Natural killer cell (primary cell): ENCODE data around the gene NPEPPS. TPM values are rescaled to one million over a fixed set of nuclear protein-coding genes. Genes with fewer than 3 reads are reported as not detected.

Experiments
- ATAC-seq, 3 donors: fragments of 150-1000 bp in 2 of 3; fragments of 200-7000 bp in 1 of 3; cut with Tn5 transposase; 1 replicate in 1 of 3; 2 replicates in 2 of 3; pipeline ENCODE4 v1.10.0; 2021; ENCODE audit warnings: mild to moderate bottlenecking in 2 of 3, moderate library complexity in 2 of 3
- DNase-seq, 2 donors: peaks; one replicate each; pipeline versions ENCODE4 v3.0.0 to v3.0.0-alpha.2; 2013 to 2021; ENCODE audit warnings: mixed read lengths in 1 of 2
- H3K27ac ChIP-seq: one replicate; pipeline ENCODE4 v1.5.1; 2013; ENCODE audit warnings: mild to moderate bottlenecking, low read length
- H3K27me3 ChIP-seq: one replicate; pipeline ENCODE4 v1.6.1; 2013; ENCODE audit warnings: low read length; ENCODE audit not compliant: control insufficient read depth, insufficient read depth
- H3K36me3 ChIP-seq: one replicate; pipeline ENCODE4 v1.6.1; 2013; ENCODE audit warnings: low read length; ENCODE audit not compliant: control insufficient read depth, insufficient read depth
- H3K4me1 ChIP-seq: one replicate; pipeline ENCODE4 v1.6.1; 2013; ENCODE audit warnings: low read length; ENCODE audit not compliant: control insufficient read depth, insufficient read depth
- H3K4me3 ChIP-seq: one replicate; pipeline ENCODE4 v1.5.1; 2013; ENCODE audit warnings: low read length
- H3K9me3 ChIP-seq: one replicate; pipeline ENCODE4 v1.6.1; 2013; ENCODE audit warnings: low read length; ENCODE audit not compliant: control insufficient read depth, insufficient read depth
- H3K27ac Mint-ChIP-seq, 2 donors: one replicate each; pipeline ENCODE4 v1.8.0; 2022; ENCODE audit warnings: mild to moderate bottlenecking in 2 of 2, mixed read lengths in 2 of 2, moderate library complexity in 1 of 2
- H3K27me3 Mint-ChIP-seq, 2 donors: one replicate each; pipeline ENCODE4 v1.8.0; 2022; ENCODE audit warnings: low read depth in 2 of 2, mixed read lengths in 2 of 2
- H3K36me3 Mint-ChIP-seq: one replicate; pipeline ENCODE4 v1.8.0; 2022; ENCODE audit warnings: mixed read lengths
- H3K4me1 Mint-ChIP-seq, 2 donors: one replicate each; pipeline ENCODE4 v1.8.0; 2022; ENCODE audit warnings: mixed read lengths in 2 of 2
- H3K4me3 Mint-ChIP-seq: one replicate; pipeline ENCODE4 v1.8.0; 2022; ENCODE audit warnings: mild to moderate bottlenecking, moderate library complexity, mixed read lengths
- H3K9me3 Mint-ChIP-seq, 2 donors: one replicate each; pipeline ENCODE4 v1.8.0; 2022; ENCODE audit warnings: mixed read lengths in 2 of 2
- CTCF ChIP-seq: fragments of 200-600 bp; IDR thresholded peaks from one replicate; pipeline ENCODE4 v1.8.0; 2022; ENCODE audit warnings: antibody characterized with exemption
- WGBS: methylation state at CpG from one replicate; pipeline ENCODE4 v1.1.7; 2013; ENCODE audit warnings: missing lambda C conversion rate; ENCODE audit not compliant: insufficient coverage; 5-methylcytosine and 5-hydroxymethylcytosine counted together
- intact Hi-C: fragments of 100-400 bp; cut with micrococcal nuclease; formaldehyde crosslinking; loops from one replicate; pipeline ENCODE4 v1.14.2; 2022
- total RNA-seq, 4 donors: library from RNA; stranded (reverse); fragments of 120-200 nt in 1 of 4; gene quantifications; one replicate each; pipeline versions ENCODE4 v1.2.3 to v1.2.4, GENCODE V29; 2013 to 2022

Gene NPEPPS
- total RNA-seq, 3 donors from 2014 or later (not counting 1 experiment from before 2014, with no cell fraction given), result 139 to 168 (median 153) TPM

GRCh38 chr17:47649972-47650524 lies 119.1 kb downstream of the NPEPPS start:
- peak overlapping the region; percentile 93 to 97 for H3K27ac Mint-ChIP-seq
- intact Hi-C loops, result loop anchor here (1.0 kb wide), 2 partner anchors 10 to 16 kb away; no protein-coding TSS in a partner anchor
- H3K9me3 Mint-ChIP-seq, result no peaks in the 10 kb centered on the region
- H3K4me1 Mint-ChIP-seq, result peaks cover 43 to 47% of the 10 kb centered on the region in 2 donors
- Histone ChIP-seq H3K36me3 (peaks cover 32% of the 10 kb centered on the region), H3K4me1 (peaks cover 17% of the 10 kb centered on the region), H3K4me3 (peak overlapping the region; percentile 84), H3K27me3 (no peaks in the 10 kb centered on the region), H3K9me3 (no peaks in the 10 kb centered on the region), H3K27ac (peak overlapping the region; percentile 74)
- peak in 1 of 2 donors; percentile 75 for DNase-seq
- H3K36me3 Mint-ChIP-seq, result peaks cover 7% of the 10 kb centered on the region
- under 1% methylated on average over 26 of the region's 48 CpGs for WGBS
- no peaks in the 10 kb centered on the region for H3K27me3 Mint-ChIP-seq
- no peak for ATAC-seq
- no peak for TF ChIP-seq CTCF
- peak overlapping the region; percentile 96 for H3K4me3 Mint-ChIP-seq

GRCh38 chr17:47650525-47651522 lies 119.9 kb downstream of the NPEPPS start:
- WGBS, result 2% methylated on average over 35 of the region's 39 CpGs
- intact Hi-C loops, result no loop called here
- H3K9me3 Mint-ChIP-seq, result no peaks in the 10 kb centered on the region
- Histone ChIP-seq H3K27me3 (no peaks in the 10 kb centered on the region), H3K4me3 (peak overlapping the region; percentile 84), H3K27ac (peak overlapping the region; percentile 74), H3K4me1 (peaks cover 17% of the 10 kb centered on the region), H3K9me3 (no peaks in the 10 kb centered on the region), H3K36me3 (peaks cover 39% of the 10 kb centered on the region)
- peaks cover 7% of the 10 kb centered on the region for H3K36me3 Mint-ChIP-seq
- peak; percentile 46 to 65 (median 50) for ATAC-seq
- peak overlapping the region; percentile 90 to 97 for H3K27ac Mint-ChIP-seq
- no peak for TF ChIP-seq CTCF
- H3K4me1 Mint-ChIP-seq, result peaks cover 47 to 55% of the 10 kb centered on the region in 2 donors
- no peaks in the 10 kb centered on the region for H3K27me3 Mint-ChIP-seq
- H3K4me3 Mint-ChIP-seq, result peak overlapping the region; percentile 94
- DNase-seq, result peak; percentile 81 to 94

GRCh38 chr17:47651704-47652103 lies 120.8 kb downstream of the NPEPPS start:
- ATAC-seq, result no peak
- peak overlapping the region; percentile 94 for H3K4me3 Mint-ChIP-seq
- WGBS, result 53% methylated on average over 2 of the region's 2 CpGs
- peaks cover 47 to 57% of the 10 kb centered on the region in 2 donors for H3K4me1 Mint-ChIP-seq
- H3K27ac Mint-ChIP-seq, result peak overlapping the region; percentile 90 to 97
- no peak overlapping the region for H3K4me3 ChIP-seq
- H3K4me1 ChIP-seq, result peaks cover 17% of the 10 kb centered on the region
- no peaks in the 10 kb centered on the region for H3K27me3 Mint-ChIP-seq
- H3K9me3 ChIP-seq, result no peaks in the 10 kb centered on the region
- H3K36me3 ChIP-seq, result peaks cover 46% of the 10 kb centered on the region
- peaks cover 8% of the 10 kb centered on the region for H3K36me3 Mint-ChIP-seq
- no peak for TF ChIP-seq CTCF
- H3K27me3 ChIP-seq, result no peaks in the 10 kb centered on the region
- intact Hi-C loops, result no loop called here
- DNase-seq, result no peak
- no peaks in the 10 kb centered on the region for H3K9me3 Mint-ChIP-seq
- no peak overlapping the region for H3K27ac ChIP-seq
